ENCODE data around the gene MTA2. TPM values are rescaled to one million over a fixed set of nuclear protein-coding genes. Genes with fewer than 3 reads are reported as not detected.

Gene MTA2
- total RNA-seq, 1 donor = 110 TPM

- no peak overlapping the region for H3K4me3 ChIP-seq (ENCODE audit: low read depth, low read length)
- TF ChIP-seq, protein P1, sequence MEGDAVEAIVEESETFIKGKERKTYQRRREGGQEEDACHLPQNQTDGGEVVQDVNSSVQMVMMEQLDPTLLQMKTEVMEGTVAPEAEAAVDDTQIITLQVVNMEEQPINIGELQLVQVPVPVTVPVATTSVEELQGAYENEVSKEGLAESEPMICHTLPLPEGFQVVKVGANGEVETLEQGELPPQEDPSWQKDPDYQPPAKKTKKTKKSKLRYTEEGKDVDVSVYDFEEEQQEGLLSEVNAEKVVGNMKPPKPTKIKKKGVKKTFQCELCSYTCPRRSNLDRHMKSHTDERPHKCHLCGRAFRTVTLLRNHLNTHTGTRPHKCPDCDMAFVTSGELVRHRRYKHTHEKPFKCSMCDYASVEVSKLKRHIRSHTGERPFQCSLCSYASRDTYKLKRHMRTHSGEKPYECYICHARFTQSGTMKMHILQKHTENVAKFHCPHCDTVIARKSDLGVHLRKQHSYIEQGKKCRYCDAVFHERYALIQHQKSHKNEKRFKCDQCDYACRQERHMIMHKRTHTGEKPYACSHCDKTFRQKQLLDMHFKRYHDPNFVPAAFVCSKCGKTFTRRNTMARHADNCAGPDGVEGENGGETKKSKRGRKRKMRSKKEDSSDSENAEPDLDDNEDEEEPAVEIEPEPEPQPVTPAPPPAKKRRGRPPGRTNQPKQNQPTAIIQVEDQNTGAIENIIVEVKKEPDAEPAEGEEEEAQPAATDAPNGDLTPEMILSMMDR (IDR thresholded peaks at IDR 0.05; ENCODE audit: insufficient read depth, low read length) = no peak
- DNase-seq (ENCODE audit: low read depth) = no peak
Measured at GRCh38 chr11:62605902-62606301, 4.2 kb upstream of the MTA2 start.

DNA sequence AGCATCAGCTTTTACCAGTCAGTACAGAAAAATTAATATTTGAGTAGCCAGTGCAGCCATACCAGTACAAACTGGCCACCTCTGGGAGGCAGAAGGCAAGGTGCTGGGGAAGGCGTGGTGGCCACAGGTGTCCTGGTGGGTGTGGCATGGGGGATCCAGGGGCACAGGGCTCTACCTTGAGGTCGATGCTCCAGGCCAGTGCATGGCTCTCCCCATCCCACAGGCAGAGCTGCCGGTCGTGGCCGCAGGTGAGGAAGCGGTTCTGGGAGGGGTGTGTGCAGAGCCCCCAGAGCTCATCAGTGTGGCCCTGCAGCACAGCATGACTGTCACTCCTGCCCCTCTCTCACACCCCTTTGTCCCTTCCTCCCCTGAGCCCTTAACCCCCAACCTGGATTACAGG lies 3.8 kb upstream of the MTA2 start:
- no peak for DNase-seq (ENCODE audit: low read depth)
- TF ChIP-seq, protein P1 (IDR thresholded peaks at IDR 0.05; ENCODE audit: insufficient read depth, low read length) = no peak
- no peak overlapping the region for H3K4me3 ChIP-seq (ENCODE audit: low read depth, low read length)

DNA sequence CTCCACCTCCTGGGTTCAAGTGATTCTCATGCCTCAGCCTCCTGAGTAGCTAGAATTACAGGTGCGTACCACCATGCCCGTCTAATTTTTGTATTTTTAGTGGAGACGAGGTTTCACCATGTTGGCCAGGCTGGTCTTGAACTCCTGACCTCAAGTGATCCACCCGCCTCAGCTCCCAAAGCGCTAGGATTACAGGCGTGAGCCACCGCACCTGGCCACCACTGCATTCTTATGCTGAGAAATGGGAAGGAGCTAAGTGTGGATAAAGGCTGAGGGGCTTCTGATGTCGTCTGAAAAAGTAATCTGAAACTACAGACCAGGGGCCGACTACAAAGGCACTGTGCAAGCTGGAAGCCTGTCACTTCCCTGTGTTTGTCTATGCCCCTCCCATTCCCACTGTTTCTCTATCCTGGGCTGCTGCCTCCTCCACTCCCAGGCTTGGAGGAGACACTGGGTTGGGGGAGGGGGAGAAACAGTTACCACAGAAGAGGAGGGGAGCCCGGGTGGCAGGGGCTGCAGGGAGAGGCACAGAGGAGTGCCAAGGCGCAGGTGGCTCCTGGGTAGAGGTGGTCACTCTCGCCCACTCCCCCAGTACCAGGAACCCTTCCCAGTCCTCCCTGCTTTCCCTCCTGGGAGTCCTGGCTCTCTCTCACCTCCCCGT lies 2.9 kb upstream of the MTA2 start:
- no peak for DNase-seq (ENCODE audit: low read depth)
- TF ChIP-seq, protein P1 (IDR thresholded peaks at IDR 0.05; ENCODE audit: insufficient read depth, low read length) = no peak
- H3K4me3 ChIP-seq (ENCODE audit: low read depth, low read length) = no peak overlapping the region

DNA sequence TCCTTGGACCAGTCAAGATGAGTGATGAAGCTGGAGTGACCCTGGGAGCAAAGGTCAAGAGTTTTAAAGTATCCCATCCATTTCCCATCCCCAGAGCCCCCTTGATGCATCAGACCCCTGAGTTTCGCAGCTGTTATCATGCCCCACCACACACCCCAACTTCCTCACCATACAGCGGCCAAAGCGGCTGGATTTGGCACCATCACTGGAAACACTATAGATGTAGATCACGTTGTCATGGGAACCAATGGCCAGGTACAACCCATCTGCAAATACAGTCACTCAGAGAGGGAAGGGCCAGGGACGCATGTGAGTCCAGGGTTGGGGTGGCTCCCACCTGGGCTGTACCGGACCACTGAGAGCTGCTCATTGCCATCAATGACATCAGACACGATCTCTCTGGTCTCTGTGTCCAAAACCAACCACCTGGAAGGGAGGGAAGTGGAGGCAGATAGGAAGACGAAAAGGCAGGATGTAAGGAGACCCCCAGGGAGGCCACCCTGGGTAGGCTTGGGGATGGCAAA lies 2.2 kb upstream of the MTA2 start:
- H3K4me3 ChIP-seq (ENCODE audit: low read depth, low read length) = no peak overlapping the region
- TF ChIP-seq, protein P1 (IDR thresholded peaks at IDR 0.05; ENCODE audit: insufficient read depth, low read length) = no peak
- no peak for DNase-seq (ENCODE audit: low read depth)

GRCh38 chr11:62603072-62603408 lies 1.4 kb upstream of the MTA2 start:
- TF ChIP-seq, protein P1 (IDR thresholded peaks at IDR 0.05; ENCODE audit: insufficient read depth, low read length) = no peak
- DNase-seq (ENCODE audit: low read depth) = peak; percentile 13
- peak overlapping the region; percentile 58 for H3K4me3 ChIP-seq (ENCODE audit: low read depth, low read length)

DNA sequence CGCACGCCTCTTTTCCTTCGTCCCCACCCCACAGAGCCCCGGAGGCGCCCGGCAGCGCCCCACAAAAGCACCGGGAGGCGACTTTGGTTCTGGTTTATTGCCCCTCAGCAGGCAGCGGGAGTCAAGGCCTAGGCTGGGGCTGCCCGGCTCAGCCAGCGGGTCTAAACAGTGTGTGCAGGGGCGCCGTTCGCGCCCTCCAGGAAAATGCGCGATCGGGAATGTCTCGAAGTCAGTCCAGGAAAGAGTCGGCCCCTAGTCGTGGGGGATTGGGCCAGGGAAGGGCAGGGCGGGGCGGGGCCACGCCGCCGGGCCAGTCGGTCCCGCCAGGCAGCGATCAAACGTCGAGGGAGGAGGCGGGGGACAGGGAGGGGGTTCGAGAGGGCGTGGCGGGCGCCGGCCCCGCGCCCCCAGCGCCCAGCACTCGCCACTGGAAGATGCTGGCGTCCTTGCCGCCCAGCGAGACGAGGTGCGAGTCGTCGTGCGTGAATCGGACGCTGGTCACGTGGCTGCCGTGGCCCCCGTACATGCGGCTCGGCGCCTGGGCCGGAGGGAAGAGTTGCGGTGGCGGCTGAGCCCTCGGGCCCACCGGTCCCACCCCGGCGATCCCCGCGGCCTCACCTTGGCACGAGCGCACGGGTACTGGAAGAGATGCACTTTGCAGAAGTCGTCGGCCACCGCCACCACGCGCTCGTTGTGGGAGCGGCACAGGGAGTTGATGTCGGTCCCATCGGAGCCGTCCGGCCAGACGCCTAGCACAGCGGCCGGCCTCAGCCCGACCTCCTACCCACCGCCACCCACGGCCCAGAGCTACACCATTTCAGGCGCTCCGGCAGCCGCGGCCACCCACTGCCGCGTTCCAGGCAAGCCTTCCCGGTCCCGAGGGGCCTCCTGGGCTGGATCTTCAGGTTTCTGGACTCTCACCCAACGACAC lies 741 bp upstream of the MTA2 start:
- H3K4me3 ChIP-seq (ENCODE audit: low read depth, low read length) = peak overlapping the region; percentile 58
- TF ChIP-seq, protein P1 (IDR thresholded peaks at IDR 0.05; ENCODE audit: insufficient read depth, low read length) = no peak
- DNase-seq (ENCODE audit: low read depth) = peak; percentile 57

Measured in fibroblast of the aortic adventitia (primary cell).